Retinal pigment epithelial cell (primary cell): ENCODE data around the gene CDKL1.
"Not testable (repeated sequence)": the region's sequence is repeated elsewhere in the genome, so short reads cannot be mapped to it uniquely, and the experiment has no call there.

Experiments used
- DNase-seq: peaks from one replicate; pipeline ENCODE4 v3.0.0-alpha.2; 2010; ENCODE audit warnings: low read depth
- H3K4me3 ChIP-seq: 2 replicates; pipeline ENCODE4 v1.5.1; 2011; ENCODE audit warnings: mild to moderate bottlenecking, low read length, control low read depth, moderate library complexity
- CTCF ChIP-seq: conservative IDR thresholded peaks from 2 replicates; pipeline ENCODE4 v1.5.1; 2011; ENCODE audit warnings: low read depth, low read length, control low read depth, inconsistent platforms

Gene CDKL1

GRCh38 chr14:50320283-50320682, 76.4 kb downstream of the CDKL1 start:
- no peak for DNase-seq
- H3K4me3 ChIP-seq = no peak overlapping the region
- TF ChIP-seq CTCF = no peak

- no peak overlapping the region for H3K4me3 ChIP-seq
- no peak for TF ChIP-seq CTCF
Observed at GRCh38 chr14:50319721-50320120, 77.0 kb downstream of the CDKL1 start.

GRCh38 chr14:50319293-50319692, 77.4 kb downstream of the CDKL1 start:
- H3K4me3 ChIP-seq = no peak overlapping the region
- no peak for DNase-seq
- no peak for TF ChIP-seq CTCF

More at GRCh38 chr14:50319721-50320120, 77.0 kb downstream of the CDKL1 start:
- DNase-seq = no peak

GRCh38 chr14:50318031-50318626, 78.6 kb downstream of the CDKL1 start:
- no peak for DNase-seq
- no peak overlapping the region for H3K4me3 ChIP-seq
- peak; percentile 79 for TF ChIP-seq CTCF

GRCh38 chr14:50314098-50314497, 82.6 kb downstream of the CDKL1 start:
- not testable (repeated sequence) for DNase-seq, H3K4me3 ChIP-seq

- H3K4me3 ChIP-seq = peak overlapping the region; percentile 71
- peak; percentile 2 for TF ChIP-seq CTCF
- no peak for DNase-seq
Observed at GRCh38 chr14:50312734-50313054, 84.0 kb downstream of the CDKL1 start.

GRCh38 chr14:50311972-50312733, 84.5 kb downstream of the CDKL1 start, which contains the start of the genes DMAC2L and L2HGDH:
Gene DMAC2L, plus strand, starts transcription at chr14:50312324. Its CDS starts 9,164 bp downstream, at chr14:50321488.
Gene L2HGDH, minus strand, starts transcription at chr14:50312229. Its CDS starts 79 bp downstream, at chr14:50312150.
- peak within 1 kb of the TSS; percentile 71 for H3K4me3 ChIP-seq
- TF ChIP-seq CTCF = no peak
- DNase-seq = peak; percentile 69
